CD4-positive, CD25-positive, alpha-beta regulatory T cell (primary cell): ENCODE measurements around the gene JAG1. TPM values are rescaled to one million over a fixed set of nuclear protein-coding genes. Genes with fewer than 3 reads are reported as not detected.

ENCODE experiments used
- ATAC-seq, 2 donors: fragments of 150-1000 bp; cut with Tn5 transposase; one replicate each; pipeline ENCODE4 v1.10.0; 2021; ENCODE audit warnings: low read depth in 2 of 2, moderate number of reproducible peaks in 2 of 2, moderate library complexity in 1 of 2
- DNase-seq, 3 donors: peaks; one replicate each; pipeline versions ENCODE4 v3.0.0 to v3.0.0-alpha.2; 2012 to 2022; ENCODE audit warnings: mixed read lengths in 1 of 3
- H3K27ac ChIP-seq: one replicate; pipeline ENCODE4 v1.7.0; 2013; ENCODE audit warnings: mild to moderate bottlenecking, low read length; ENCODE audit not compliant: insufficient read depth, poor library complexity, severe bottlenecking
- H3K27me3 ChIP-seq: one replicate; pipeline ENCODE4 v1.7.0; 2013; ENCODE audit warnings: low read length; ENCODE audit not compliant: control insufficient read depth, insufficient read depth
- H3K36me3 ChIP-seq: one replicate; pipeline ENCODE4 v1.7.0; 2013; ENCODE audit warnings: mild to moderate bottlenecking, low read length, moderate library complexity; ENCODE audit not compliant: control insufficient read depth, insufficient read depth
- H3K4me1 ChIP-seq: 2 replicates; pipeline ENCODE4 v1.7.0; 2013; ENCODE audit warnings: mild to moderate bottlenecking, low read length; ENCODE audit not compliant: insufficient read depth, control insufficient read depth, poor library complexity, severe bottlenecking
- H3K4me3 ChIP-seq: one replicate; pipeline ENCODE4 v1.7.0; 2013; ENCODE audit warnings: low read depth, mild to moderate bottlenecking, low read length, moderate library complexity
- H3K9me3 ChIP-seq, 2 experiments: 1 replicate in 1 of 2; 2 replicates in 1 of 2; pipeline ENCODE4 v1.7.0; 2013; ENCODE audit warnings: low read length in 2 of 2, mild to moderate bottlenecking in 1 of 2, moderate library complexity in 1 of 2; ENCODE audit not compliant: control insufficient read depth in 2 of 2
- H3K27ac Mint-ChIP-seq, 3 donors: one replicate each; pipeline ENCODE4 v1.8.0; 2020 to 2022; ENCODE audit warnings: mild to moderate bottlenecking in 3 of 3, mixed read lengths in 3 of 3, moderate library complexity in 2 of 3
- H3K27me3 Mint-ChIP-seq: one replicate; pipeline ENCODE4 v1.8.0; 2022; ENCODE audit warnings: mild to moderate bottlenecking, mixed read lengths
- H3K36me3 Mint-ChIP-seq: one replicate; pipeline ENCODE4 v1.8.0; 2020; ENCODE audit warnings: mixed read lengths
- H3K4me1 Mint-ChIP-seq, 4 donors: one replicate each; pipeline ENCODE4 v1.8.0; 2020 to 2022; ENCODE audit warnings: mixed read lengths in 4 of 4, mild to moderate bottlenecking in 1 of 4
- H3K4me3 Mint-ChIP-seq, 4 donors: one replicate each; pipeline ENCODE4 v1.8.0; 2020 to 2022; ENCODE audit warnings: mild to moderate bottlenecking in 4 of 4, mixed read lengths in 4 of 4, moderate library complexity in 3 of 4
- H3K9me3 Mint-ChIP-seq, 7 donors: one replicate each; pipeline ENCODE4 v1.8.0; 2020 to 2022; ENCODE audit warnings: mixed read lengths in 7 of 7, mild to moderate bottlenecking in 3 of 7, moderate library complexity in 2 of 7
- polyA plus RNA-seq, 4 donors: library from polyadenylated mRNA; unstranded; fragments of 300-500 nt; fragmentation: Illumina TruSeq; gene quantifications; one replicate each; pipeline ENCODE4 v1.2.3, GENCODE V29; 2021
- total RNA-seq: library from RNA; stranded (reverse); gene quantifications from one replicate; pipeline ENCODE4 v1.2.3, GENCODE V29; 2022

Gene JAG1
- total and polyA plus RNA-seq, 5 donors from 2014 or later = 0.03 to 0.30 (median 0.05) TPM; not detected in 1

DNA sequence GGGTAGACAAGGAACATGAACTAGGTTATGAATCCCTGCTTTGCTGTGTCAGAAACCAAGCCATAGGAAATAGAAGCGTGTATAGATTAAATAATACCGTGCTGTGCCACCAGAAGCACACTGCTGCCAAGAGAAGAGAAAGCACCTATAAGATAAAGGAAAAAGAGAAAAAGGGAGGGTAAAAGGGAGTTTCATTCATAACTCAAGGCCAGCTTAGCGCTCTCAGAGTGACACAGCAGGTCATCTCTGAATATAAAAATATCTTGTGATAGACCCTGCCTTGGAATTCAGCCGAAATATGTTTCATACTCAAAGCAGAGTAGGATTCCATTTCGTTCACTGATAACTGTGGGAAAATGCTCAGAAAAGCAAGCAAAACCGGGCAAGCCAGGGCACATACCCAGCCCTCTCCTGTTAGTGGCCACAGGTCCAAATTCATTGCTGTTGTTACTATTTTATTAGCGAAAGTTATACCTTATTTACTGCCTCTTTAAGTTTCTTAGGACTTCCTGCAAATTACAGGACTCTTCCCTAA lies 8.7 kb downstream of the JAG1 start:
- Histone ChIP-seq H3K27me3 (peaks cover 18% of the 10 kb centered on the region), H3K9me3 (no peaks in the 10 kb centered on the region), H3K4me3 (no peak overlapping the region), H3K4me1 (no peaks in the 10 kb centered on the region), H3K27ac (no peak overlapping the region), H3K36me3 (no peaks in the 10 kb centered on the region)
- Mint-ChIP-seq H3K27me3 (peaks cover 19% of the 10 kb centered on the region), H3K27ac (no peak overlapping the region), H3K36me3 (no peaks in the 10 kb centered on the region), H3K9me3 (peaks cover 0 to 1% (median 0%) of the 10 kb centered on the region in 7 donors), H3K4me1 (no peaks in the 10 kb centered on the region), H3K4me3 (no peak overlapping the region)
- no peak for DNase-seq
- ATAC-seq = no peak

DNA sequence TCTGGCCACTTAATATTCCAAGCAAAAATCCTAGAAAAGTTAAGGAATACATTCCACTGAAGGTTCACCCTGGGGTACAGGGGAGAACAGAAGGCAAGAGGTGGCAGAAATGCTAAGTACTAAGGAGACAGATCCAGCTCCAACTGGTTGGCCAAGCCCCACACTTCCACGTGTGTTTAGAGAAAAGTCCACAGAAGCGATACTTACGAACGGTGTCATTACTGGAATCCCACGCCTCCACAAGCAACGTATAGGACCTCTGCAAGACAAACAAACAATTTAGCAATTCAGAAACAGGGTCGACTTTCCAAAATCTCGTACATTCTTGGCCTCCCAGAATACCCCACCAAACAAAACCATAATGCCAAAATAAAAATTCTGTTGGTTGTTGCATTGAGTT lies 10.0 kb downstream of the JAG1 start:
- Mint-ChIP-seq H3K4me3 (no peak overlapping the region), H3K36me3 (no peaks in the 10 kb centered on the region), H3K4me1 (no peaks in the 10 kb centered on the region), H3K27me3 (peaks cover 18% of the 10 kb centered on the region), H3K27ac (no peak overlapping the region), H3K9me3 (peaks cover 0 to 1% (median 0%) of the 10 kb centered on the region in 7 donors)
- DNase-seq (no peak), ATAC-seq (no peak)
- H3K4me1 ChIP-seq = no peaks in the 10 kb centered on the region
- H3K27ac ChIP-seq = no peak overlapping the region
- no peak overlapping the region for H3K4me3 ChIP-seq
- no peaks in the 10 kb centered on the region for H3K9me3 ChIP-seq
- H3K27me3 ChIP-seq = peaks cover 8% of the 10 kb centered on the region
- no peaks in the 10 kb centered on the region for H3K36me3 ChIP-seq

DNA sequence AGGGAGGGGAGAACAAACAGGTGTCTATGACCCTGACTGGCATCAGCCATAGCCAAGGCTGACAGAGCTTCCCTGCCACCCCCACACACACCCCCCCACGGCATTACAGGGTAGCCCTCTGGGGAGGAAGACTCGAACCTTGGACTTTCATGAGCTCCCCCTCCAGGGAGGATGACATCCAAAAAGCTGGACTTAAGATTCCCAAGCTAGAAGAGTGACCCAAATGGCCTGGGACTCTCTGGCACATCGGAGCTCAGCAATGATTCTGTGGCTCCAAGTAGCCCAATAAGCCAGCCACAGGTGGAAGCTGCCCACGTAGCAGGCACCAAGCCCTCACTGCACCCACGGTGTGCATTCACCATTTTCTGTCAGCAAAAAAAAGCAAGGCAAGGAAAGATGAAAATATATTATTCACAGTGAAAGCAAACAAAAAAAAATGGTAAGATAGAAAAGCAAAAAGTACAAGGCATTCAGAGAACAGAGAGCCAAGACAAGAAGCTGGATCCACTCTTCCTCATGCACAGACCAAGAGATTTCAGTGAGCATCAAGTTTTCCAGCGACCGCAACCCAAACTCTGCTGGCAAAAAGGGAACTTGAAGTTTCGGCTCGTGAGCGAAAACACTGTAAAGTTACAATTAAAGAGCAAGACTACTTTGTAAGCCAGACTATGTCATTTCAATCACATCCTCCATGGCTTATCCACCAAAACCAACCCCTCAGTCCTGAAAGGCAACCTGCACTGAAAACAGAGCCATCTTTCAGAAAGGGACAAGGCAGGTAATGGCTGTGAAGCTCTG lies 10.9 kb downstream of the JAG1 start:
- Mint-ChIP-seq H3K27me3 (peaks cover 17% of the 10 kb centered on the region), H3K4me3 (no peak overlapping the region), H3K36me3 (no peaks in the 10 kb centered on the region), H3K27ac (no peak overlapping the region), H3K9me3 (peaks cover 0 to 1% (median 0%) of the 10 kb centered on the region in 7 donors), H3K4me1 (no peaks in the 10 kb centered on the region)
- Histone ChIP-seq H3K9me3 (no peaks in the 10 kb centered on the region), H3K27ac (no peak overlapping the region), H3K4me1 (no peaks in the 10 kb centered on the region), H3K4me3 (no peak overlapping the region), H3K27me3 (peaks cover 8% of the 10 kb centered on the region), H3K36me3 (no peaks in the 10 kb centered on the region)
- ATAC-seq (no peak), DNase-seq (no peak)

DNA sequence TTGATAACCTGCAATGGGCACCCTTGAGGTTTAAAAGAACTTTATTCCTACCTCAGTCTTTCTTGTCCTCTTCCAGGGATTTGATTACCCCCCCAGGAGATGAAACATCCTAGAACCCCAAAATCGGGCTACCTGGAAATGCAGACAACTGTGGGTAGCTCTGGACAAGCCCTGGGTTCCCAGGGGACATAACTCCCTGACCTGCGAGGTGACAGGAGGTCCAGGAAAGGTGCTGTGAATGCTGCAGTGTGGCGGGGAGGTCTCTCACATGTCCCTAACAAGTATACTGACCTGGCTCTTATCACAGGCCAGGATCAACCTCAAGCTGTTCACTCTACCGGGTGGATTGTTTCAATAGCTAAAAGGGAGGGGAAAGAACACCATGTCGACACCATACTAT lies 11.6 kb downstream of the JAG1 start:
- H3K4me3 ChIP-seq = no peak overlapping the region
- peaks cover 8% of the 10 kb centered on the region for H3K27me3 ChIP-seq
- no peaks in the 10 kb centered on the region for H3K9me3 ChIP-seq
- Mint-ChIP-seq H3K27ac (no peak overlapping the region), H3K4me3 (no peak overlapping the region), H3K36me3 (no peaks in the 10 kb centered on the region), H3K4me1 (no peaks in the 10 kb centered on the region), H3K27me3 (peaks cover 18% of the 10 kb centered on the region), H3K9me3 (peaks cover 0 to 1% (median 0%) of the 10 kb centered on the region in 7 donors)
- no peaks in the 10 kb centered on the region for H3K36me3 ChIP-seq
- ATAC-seq = no peak
- H3K4me1 ChIP-seq = no peaks in the 10 kb centered on the region
- H3K27ac ChIP-seq = no peak overlapping the region
- no peak for DNase-seq

DNA sequence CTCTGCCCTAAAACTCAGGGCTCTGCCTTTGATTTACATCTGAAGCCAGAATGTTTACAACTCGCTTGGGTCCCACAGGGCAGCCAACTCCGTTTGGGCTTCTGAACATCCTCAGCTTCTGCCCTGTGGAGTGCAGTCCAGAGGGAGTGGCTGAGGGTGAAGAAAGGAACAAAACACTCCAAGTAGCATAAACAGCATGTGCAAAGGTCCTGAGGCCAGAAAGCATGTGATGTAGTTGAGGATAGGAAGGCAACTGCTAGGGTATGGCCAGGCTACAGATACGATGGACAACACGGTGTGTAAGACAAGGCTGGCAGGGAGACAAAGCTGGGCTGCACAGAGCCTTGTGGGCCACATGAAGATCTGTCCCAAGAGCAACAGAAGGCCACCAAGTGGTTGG lies 12.5 kb downstream of the JAG1 start:
- Mint-ChIP-seq H3K4me3 (no peak overlapping the region), H3K4me1 (no peaks in the 10 kb centered on the region), H3K36me3 (no peaks in the 10 kb centered on the region), H3K9me3 (peaks cover 0 to 1% (median 0%) of the 10 kb centered on the region in 7 donors), H3K27me3 (peaks cover 19% of the 10 kb centered on the region), H3K27ac (peak overlapping the region in 1 of 3 donors; percentile 34)
- Histone ChIP-seq H3K27me3 (peaks cover 8% of the 10 kb centered on the region), H3K4me1 (no peaks in the 10 kb centered on the region), H3K36me3 (no peaks in the 10 kb centered on the region), H3K27ac (no peak overlapping the region), H3K9me3 (no peaks in the 10 kb centered on the region), H3K4me3 (no peak overlapping the region)
- DNase-seq (no peak), ATAC-seq (no peak)

DNA sequence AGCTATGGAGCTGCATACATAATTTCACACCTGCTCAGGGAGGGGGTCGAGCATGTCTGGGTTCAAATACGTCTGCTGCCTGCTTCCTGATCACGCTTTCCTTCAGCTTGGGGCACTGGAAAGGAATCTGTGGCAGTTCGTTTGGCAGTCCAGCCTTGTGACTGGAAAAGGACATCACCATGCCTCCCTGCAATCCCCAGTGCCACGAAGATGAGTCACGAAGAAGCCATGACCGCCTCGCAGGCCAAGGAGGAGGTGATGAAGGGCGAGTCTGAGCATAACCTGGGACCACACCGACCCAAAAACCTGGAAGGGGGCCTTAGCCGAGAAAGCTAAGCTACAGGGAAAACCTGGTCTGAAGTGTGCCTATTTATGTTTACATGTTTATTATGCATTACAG lies 13.1 kb downstream of the JAG1 start:
- H3K9me3 Mint-ChIP-seq = peaks cover 0 to 1% (median 0%) of the 10 kb centered on the region in 7 donors
- no peak overlapping the region for H3K27ac Mint-ChIP-seq
- no peak overlapping the region for H3K4me3 Mint-ChIP-seq
- no peaks in the 10 kb centered on the region for H3K4me1 ChIP-seq
- no peaks in the 10 kb centered on the region for H3K4me1 Mint-ChIP-seq
- no peaks in the 10 kb centered on the region for H3K36me3 Mint-ChIP-seq
- DNase-seq (no peak), ATAC-seq (no peak)
- peaks cover 8% of the 10 kb centered on the region for H3K27me3 ChIP-seq
- no peaks in the 10 kb centered on the region for H3K9me3 ChIP-seq
- H3K27me3 Mint-ChIP-seq = peaks cover 21% of the 10 kb centered on the region
- H3K4me3 ChIP-seq = no peak overlapping the region
- H3K36me3 ChIP-seq = no peaks in the 10 kb centered on the region
- no peak overlapping the region for H3K27ac ChIP-seq

DNA sequence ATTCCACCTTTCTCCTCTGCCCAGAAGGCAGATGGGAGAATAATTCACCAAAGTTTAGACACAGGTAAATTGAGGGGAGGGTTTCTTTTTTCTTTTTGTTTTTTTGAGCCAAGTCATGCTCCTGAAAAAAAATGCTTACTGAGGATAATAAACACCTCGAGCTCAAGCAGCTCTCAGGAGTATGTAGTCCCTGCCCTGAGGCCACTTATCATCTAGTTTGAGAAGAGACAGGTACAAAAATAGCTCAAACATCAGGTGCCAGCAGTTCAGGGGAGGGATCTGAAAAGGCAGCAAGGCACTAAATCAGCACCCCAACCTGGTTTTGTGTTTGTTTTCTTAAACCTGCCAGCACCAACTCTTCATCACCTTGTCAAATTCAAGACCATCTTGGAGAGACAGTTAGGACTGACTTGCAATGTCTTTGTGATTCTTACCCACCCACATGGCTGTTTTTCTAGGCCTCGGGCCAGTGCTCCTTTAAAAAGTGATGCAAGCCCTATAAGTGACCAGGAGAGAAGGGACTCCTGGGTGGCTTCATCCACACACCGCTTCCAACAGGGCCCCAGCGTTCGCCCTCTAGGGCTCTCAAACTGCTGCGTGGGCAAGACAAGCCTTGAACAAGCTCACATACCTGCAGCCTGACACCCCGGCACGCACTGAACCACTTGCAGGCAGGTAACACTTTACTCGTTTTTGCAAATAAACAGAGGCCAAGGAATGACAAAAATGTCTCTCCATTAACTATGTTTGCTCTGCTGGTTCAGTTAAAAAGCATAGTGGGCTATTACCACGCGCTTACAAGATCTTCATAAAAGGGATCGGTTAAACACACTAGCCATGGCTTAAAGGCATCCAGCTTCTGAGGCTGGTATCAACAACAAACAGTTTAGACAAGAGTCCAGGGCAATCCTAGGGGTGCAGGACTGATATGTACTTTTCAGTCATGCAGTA lies 13.9 kb downstream of the JAG1 start:
- no peaks in the 10 kb centered on the region for H3K4me1 ChIP-seq
- H3K4me3 ChIP-seq = no peak overlapping the region
- Mint-ChIP-seq H3K36me3 (no peaks in the 10 kb centered on the region), H3K4me3 (no peak overlapping the region), H3K4me1 (no peaks in the 10 kb centered on the region), H3K27me3 (peaks cover 23% of the 10 kb centered on the region), H3K27ac (peak overlapping the region in 1 of 3 donors; percentile 76), H3K9me3 (peaks cover 0 to 1% (median 0%) of the 10 kb centered on the region in 7 donors)
- H3K27ac ChIP-seq = no peak overlapping the region
- peaks cover 8% of the 10 kb centered on the region for H3K27me3 ChIP-seq
- H3K9me3 ChIP-seq = no peaks in the 10 kb centered on the region
- no peak for ATAC-seq
- no peaks in the 10 kb centered on the region for H3K36me3 ChIP-seq
- DNase-seq = no peak
